ENCODE results near the gene UCK1.

The UCK1 gene

DNA sequence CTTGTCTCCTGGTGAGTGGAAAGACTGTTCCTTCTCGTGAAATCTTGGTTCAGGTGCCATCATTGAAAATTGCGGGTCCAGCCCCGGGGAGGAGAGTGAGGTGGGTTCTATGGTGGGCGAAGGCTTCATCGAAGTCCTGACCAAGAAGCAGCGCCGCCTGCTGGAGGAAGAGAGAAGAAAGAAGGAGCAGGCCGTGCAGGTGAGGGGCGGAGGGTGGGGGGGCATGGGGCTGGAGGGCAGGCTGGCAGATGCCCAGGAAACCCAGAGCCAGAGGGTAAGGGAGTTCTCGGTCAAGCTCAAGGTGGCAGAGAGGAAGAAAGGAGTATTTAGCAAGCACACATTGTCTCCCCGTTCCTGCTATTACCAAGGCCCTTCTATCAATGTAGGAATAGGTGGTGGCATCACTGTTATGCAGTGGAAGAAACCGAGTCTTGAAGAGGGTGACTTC is 52.6 kb downstream of the UCK1 start:
- no peak for TF ChIP-seq SPI1 (IDR thresholded peaks at IDR 0.05; ENCODE audit: borderline replicate concordance, low read depth)
- TF ChIP-seq, protein P1, sequence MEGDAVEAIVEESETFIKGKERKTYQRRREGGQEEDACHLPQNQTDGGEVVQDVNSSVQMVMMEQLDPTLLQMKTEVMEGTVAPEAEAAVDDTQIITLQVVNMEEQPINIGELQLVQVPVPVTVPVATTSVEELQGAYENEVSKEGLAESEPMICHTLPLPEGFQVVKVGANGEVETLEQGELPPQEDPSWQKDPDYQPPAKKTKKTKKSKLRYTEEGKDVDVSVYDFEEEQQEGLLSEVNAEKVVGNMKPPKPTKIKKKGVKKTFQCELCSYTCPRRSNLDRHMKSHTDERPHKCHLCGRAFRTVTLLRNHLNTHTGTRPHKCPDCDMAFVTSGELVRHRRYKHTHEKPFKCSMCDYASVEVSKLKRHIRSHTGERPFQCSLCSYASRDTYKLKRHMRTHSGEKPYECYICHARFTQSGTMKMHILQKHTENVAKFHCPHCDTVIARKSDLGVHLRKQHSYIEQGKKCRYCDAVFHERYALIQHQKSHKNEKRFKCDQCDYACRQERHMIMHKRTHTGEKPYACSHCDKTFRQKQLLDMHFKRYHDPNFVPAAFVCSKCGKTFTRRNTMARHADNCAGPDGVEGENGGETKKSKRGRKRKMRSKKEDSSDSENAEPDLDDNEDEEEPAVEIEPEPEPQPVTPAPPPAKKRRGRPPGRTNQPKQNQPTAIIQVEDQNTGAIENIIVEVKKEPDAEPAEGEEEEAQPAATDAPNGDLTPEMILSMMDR (IDR thresholded peaks at IDR 0.05; ENCODE audit: insufficient read depth, low read length): peak; percentile 20
- Histone ChIP-seq H3K4me3 (replicated peaks; ENCODE audit: insufficient read depth, low read length) (no peak overlapping the region), H3K27ac (replicated peaks) (no peak overlapping the region), H3K27me3 (ENCODE audit: insufficient read depth, poor library complexity, severe bottlenecking) (no peaks in the 10 kb centered on the region)
- DNase-seq (ENCODE audit: low read depth in 1 of 2, low spot score in 1 of 2): peak; percentile 18 to 34

DNA sequence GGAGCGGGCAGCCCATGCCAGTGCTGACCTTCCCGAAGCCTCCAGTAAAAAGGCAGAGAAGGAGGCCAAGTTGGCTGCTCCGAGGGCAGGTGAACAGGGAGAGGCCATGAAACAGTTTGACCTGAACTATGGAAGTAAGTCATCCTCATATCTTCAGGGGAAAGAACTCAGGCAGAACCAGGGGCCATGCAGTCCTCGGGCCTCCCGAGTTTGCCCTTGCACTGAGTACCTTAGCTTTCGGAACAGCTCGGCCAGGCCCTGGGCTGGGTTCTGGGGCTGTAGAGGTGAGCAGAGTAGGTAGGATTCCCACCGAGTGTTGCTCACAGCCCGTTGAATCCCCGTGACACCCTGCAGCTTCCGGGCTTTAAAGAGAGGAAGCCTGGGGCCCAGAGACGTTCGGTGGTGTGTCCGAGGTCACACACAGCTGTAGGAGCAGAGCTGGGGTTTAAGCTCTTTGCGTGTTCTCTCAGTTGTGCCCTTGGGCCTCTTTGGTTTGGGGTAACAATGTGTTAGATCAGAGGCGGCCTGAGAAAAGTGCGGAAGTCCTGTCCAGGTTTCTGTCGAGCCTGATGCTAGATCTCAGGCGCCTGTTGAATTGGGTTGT is 53.1 kb downstream of the UCK1 start:
- no peak overlapping the region for H3K27ac ChIP-seq (replicated peaks)
- H3K4me3 ChIP-seq (replicated peaks; ENCODE audit: insufficient read depth, low read length): no peak overlapping the region
- TF ChIP-seq POLR2AphosphoS5 (IDR thresholded peaks at IDR 0.05; ENCODE audit: low read depth) (no peak), SPI1 (IDR thresholded peaks at IDR 0.05; ENCODE audit: borderline replicate concordance, low read depth) (no peak), GABPA (IDR thresholded peaks at IDR 0.05; ENCODE audit: low read depth) (no peak)
- TF ChIP-seq, protein P1 (IDR thresholded peaks at IDR 0.05; ENCODE audit: insufficient read depth, low read length): no peak
- TF ChIP-seq, protein P2, sequence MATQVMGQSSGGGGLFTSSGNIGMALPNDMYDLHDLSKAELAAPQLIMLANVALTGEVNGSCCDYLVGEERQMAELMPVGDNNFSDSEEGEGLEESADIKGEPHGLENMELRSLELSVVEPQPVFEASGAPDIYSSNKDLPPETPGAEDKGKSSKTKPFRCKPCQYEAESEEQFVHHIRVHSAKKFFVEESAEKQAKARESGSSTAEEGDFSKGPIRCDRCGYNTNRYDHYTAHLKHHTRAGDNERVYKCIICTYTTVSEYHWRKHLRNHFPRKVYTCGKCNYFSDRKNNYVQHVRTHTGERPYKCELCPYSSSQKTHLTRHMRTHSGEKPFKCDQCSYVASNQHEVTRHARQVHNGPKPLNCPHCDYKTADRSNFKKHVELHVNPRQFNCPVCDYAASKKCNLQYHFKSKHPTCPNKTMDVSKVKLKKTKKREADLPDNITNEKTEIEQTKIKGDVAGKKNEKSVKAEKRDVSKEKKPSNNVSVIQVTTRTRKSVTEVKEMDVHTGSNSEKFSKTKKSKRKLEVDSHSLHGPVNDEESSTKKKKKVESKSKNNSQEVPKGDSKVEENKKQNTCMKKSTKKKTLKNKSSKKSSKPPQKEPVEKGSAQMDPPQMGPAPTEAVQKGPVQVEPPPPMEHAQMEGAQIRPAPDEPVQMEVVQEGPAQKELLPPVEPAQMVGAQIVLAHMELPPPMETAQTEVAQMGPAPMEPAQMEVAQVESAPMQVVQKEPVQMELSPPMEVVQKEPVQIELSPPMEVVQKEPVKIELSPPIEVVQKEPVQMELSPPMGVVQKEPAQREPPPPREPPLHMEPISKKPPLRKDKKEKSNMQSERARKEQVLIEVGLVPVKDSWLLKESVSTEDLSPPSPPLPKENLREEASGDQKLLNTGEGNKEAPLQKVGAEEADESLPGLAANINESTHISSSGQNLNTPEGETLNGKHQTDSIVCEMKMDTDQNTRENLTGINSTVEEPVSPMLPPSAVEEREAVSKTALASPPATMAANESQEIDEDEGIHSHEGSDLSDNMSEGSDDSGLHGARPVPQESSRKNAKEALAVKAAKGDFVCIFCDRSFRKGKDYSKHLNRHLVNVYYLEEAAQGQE (IDR thresholded peaks at IDR 0.05; ENCODE audit: insufficient replicate concordance, low read depth): no peak
- DNase-seq (ENCODE audit: low read depth in 1 of 2, low spot score in 1 of 2): no peak
- no peaks in the 10 kb centered on the region for H3K27me3 ChIP-seq (ENCODE audit: insufficient read depth, poor library complexity, severe bottlenecking)

DNA sequence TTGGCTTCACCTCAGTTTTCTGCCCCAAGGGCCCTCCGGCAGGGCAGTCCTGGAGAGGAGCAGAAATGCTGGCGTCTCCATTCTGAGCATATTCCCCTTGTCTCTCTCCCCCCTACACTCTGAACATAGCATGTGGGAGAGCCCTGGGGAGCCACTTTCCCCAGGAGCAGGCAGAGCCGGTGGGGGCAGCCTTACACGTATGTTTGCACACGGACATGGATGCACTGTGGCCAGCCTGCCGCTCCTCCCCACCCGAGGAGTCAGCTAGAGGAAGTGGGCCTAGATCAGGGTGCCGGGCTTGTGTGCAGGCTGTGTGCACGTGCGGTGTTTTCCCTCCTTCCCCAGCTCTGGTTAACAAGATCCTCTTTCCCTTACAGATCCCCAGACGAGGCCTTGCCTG is 53.7 kb downstream of the UCK1 start:
- no peak overlapping the region for H3K27ac ChIP-seq (replicated peaks)
- H3K4me3 ChIP-seq (replicated peaks; ENCODE audit: insufficient read depth, low read length): no peak overlapping the region
- TF ChIP-seq, protein P2 (IDR thresholded peaks at IDR 0.05; ENCODE audit: insufficient replicate concordance, low read depth): no peak
- TF ChIP-seq SPI1 (IDR thresholded peaks at IDR 0.05; ENCODE audit: borderline replicate concordance, low read depth) (no peak), GABPA (IDR thresholded peaks at IDR 0.05; ENCODE audit: low read depth) (no peak), POLR2AphosphoS5 (IDR thresholded peaks at IDR 0.05; ENCODE audit: low read depth) (no peak)
- TF ChIP-seq, protein P1 (IDR thresholded peaks at IDR 0.05; ENCODE audit: insufficient read depth, low read length): no peak
- H3K27me3 ChIP-seq (ENCODE audit: insufficient read depth, poor library complexity, severe bottlenecking): no peaks in the 10 kb centered on the region
- DNase-seq (ENCODE audit: low read depth in 1 of 2, low spot score in 1 of 2): peak in 1 of 2 experiments; percentile 29
